Neural progenitor cell (in vitro differentiated cells): ENCODE measurements around the gene SLC6A5. TPM values are rescaled to one million over a fixed set of nuclear protein-coding genes. Genes with fewer than 3 reads are reported as not detected.
A peak's percentile ranks its signal among the peaks of the same experiment; 100 is the strongest.

Experiments used
- DNase-seq: peaks from one replicate; pipeline ENCODE4 v3.0.0-alpha.2; 2016; ENCODE audit warnings: low spot score
- H2AFZ ChIP-seq: fragments of 200-600 bp; sonication (generic); replicated peaks from 2 replicates; pipeline ENCODE4 v1.6.1; 2016; ENCODE audit warnings: antibody characterized with exemption
- H3F3A ChIP-seq: fragments of 200-600 bp; sonication (generic); 2 replicates; pipeline ENCODE4 v1.6.1; 2016; ENCODE audit warnings: antibody characterized with exemption, low read depth
- H3K27ac ChIP-seq: fragments of 200-600 bp; sonication (generic); 2 replicates; pipeline ENCODE4 v1.5.1; 2016; ENCODE audit warnings: mild to moderate bottlenecking
- H3K27me3 ChIP-seq: fragments of 200-600 bp; sonication (generic); 2 replicates; pipeline ENCODE4 v1.6.1; 2016; ENCODE audit warnings: mild to moderate bottlenecking, moderate library complexity
- H3K36me3 ChIP-seq: fragments of 200-600 bp; sonication (generic); 2 replicates; pipeline ENCODE4 v1.5.1; 2016
- H3K4me1 ChIP-seq: fragments of 200-600 bp; sonication (generic); 2 replicates; pipeline ENCODE4 v1.6.1; 2016; ENCODE audit warnings: mixed run types
- H3K4me2 ChIP-seq: fragments of 200-600 bp; sonication (generic); 2 replicates; pipeline ENCODE4 v1.6.1; 2016
- H3K4me3 ChIP-seq: fragments of 200-600 bp; sonication (generic); 2 replicates; pipeline ENCODE4 v1.5.1; 2016
- H3K79me2 ChIP-seq: fragments of 200-600 bp; sonication (generic); 2 replicates; pipeline ENCODE4 v1.6.1; 2016; ENCODE audit warnings: low read depth
- H3K9ac ChIP-seq: fragments of 200-600 bp; sonication (generic); 2 replicates; pipeline ENCODE4 v1.6.1; 2016
- H3K9me3 ChIP-seq: fragments of 200-600 bp; sonication (generic); 2 replicates; pipeline ENCODE4 v1.5.1; 2016; ENCODE audit warnings: low read depth
- H4K20me1 ChIP-seq: fragments of 200-600 bp; sonication (generic); 2 replicates; pipeline ENCODE4 v1.6.1; 2016; ENCODE audit warnings: low read depth
- H3K27ac Mint-ChIP-seq: 3 replicates; pipeline ENCODE4 v1.8.0; 2021; ENCODE audit warnings: mixed read lengths
- H3K27me3 Mint-ChIP-seq: 2 replicates; pipeline ENCODE4 v1.8.0; 2022; ENCODE audit warnings: low read depth, mild to moderate bottlenecking, inconsistent platforms, moderate library complexity, mixed read lengths; ENCODE audit not compliant: insufficient read depth
- H3K36me3 Mint-ChIP-seq: 3 replicates; pipeline ENCODE4 v1.8.0; 2021; ENCODE audit warnings: mixed read lengths
- H3K4me1 Mint-ChIP-seq: 3 replicates; pipeline ENCODE4 v1.8.0; 2021; ENCODE audit warnings: mixed read lengths
- H3K4me3 Mint-ChIP-seq: 3 replicates; pipeline ENCODE4 v1.8.0; 2021; ENCODE audit warnings: mild to moderate bottlenecking, moderate library complexity, mixed read lengths
- H3K9me3 Mint-ChIP-seq: 3 replicates; pipeline ENCODE4 v1.8.0; 2020; ENCODE audit warnings: mixed read lengths
- CTCF ChIP-seq: fragments of 200-600 bp; sonication (generic); IDR thresholded peaks from 2 replicates; pipeline ENCODE4 v1.5.1; 2017; ENCODE audit warnings: antibody characterized with exemption, mild to moderate bottlenecking
- EZH2 ChIP-seq: fragments of 200-600 bp; sonication (generic); IDR thresholded peaks from 2 replicates; pipeline ENCODE4 v1.6.1; 2017; ENCODE audit warnings: antibody characterized with exemption, mild to moderate bottlenecking, moderate library complexity
- EZH2phosphoT487 ChIP-seq: fragments of 200-600 bp; sonication (generic); IDR thresholded peaks from 2 replicates; pipeline ENCODE4 v1.6.1; 2017; ENCODE audit warnings: antibody characterized with exemption
- total RNA-seq: library from RNA; depleted of rRNA; stranded (reverse); fragments of >200 nt; gene quantifications from 2 replicates; pipeline ENCODE4 v1.2.3, GENCODE V29; 2015; ENCODE audit warnings: low replicate concordance

The SLC6A5 gene
- total RNA-seq, 1 donor from 2014 or later: not detected

GRCh38 chr11:20608934-20609333, 9.5 kb downstream of the SLC6A5 start:
- Histone ChIP-seq H2AFZ (no peak overlapping the region), H4K20me1 (no peaks in the 10 kb centered on the region), H3K4me2 (no peak overlapping the region), H3K79me2 (no peaks in the 10 kb centered on the region), H3F3A (no peaks in the 10 kb centered on the region), H3K27me3 (peaks cover 87% of the 10 kb centered on the region), H3K9me3 (no peaks in the 10 kb centered on the region), H3K27ac (no peak overlapping the region), H3K4me1 (peaks cover 3% of the 10 kb centered on the region), H3K9ac (no peak overlapping the region), H3K36me3 (no peaks in the 10 kb centered on the region), H3K4me3 (no peak overlapping the region)
- Mint-ChIP-seq H3K4me1 (peaks cover 9% of the 10 kb centered on the region), H3K9me3 (no peaks in the 10 kb centered on the region), H3K36me3 (no peaks in the 10 kb centered on the region), H3K4me3 (no peak overlapping the region), H3K27ac (no peak overlapping the region), H3K27me3 (peaks cover 27% of the 10 kb centered on the region)
- DNase-seq: no peak
- TF ChIP-seq EZH2phosphoT487: no peak
- no peak for TF ChIP-seq CTCF
- no peak for TF ChIP-seq EZH2

DNA sequence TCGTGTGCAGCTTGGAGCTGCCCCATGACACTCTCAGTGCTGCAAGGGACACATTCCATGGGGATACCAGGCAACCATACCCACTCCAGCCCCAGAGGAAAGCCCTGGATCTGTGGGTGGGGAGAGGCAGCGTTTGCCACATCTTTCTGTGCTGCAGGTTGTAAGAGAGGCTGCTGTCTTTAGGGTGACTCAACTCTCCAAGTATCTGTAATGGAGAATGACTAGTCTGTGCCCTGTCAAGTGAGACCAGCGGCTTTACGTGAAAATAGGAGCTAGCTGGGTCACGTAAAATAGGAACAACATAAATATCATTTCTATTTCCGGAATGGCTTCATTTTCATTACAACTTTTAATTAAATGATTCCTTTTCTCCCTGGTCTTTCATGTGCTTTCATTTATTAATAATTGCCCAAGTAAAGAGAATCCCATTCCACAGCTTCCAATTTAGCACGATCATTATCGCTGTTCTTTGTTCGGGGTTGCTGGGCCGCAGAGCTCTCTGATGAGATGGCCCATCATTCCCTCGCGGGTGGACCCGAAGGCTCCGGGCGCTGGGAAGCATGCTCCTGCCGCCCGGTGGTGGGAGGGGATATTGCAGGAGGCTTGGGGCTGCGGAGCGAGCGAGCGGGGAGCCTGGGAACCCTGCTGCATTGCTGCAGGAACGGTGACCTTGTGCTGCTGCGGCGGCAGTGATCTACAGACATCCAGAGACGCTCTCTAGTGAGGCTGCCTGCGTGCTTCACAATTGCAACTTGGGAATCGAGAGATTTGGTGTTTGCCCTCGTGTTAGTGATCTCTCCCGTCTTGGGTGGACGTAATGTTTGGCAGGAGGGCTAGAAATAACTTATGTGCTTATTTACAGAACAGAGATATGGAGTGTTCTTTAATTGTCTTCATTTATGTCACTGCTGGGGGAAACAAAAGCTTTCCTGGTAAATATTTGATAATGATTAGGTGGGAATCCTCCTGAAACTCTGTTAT, 10.6 kb downstream of the SLC6A5 start:
- H3K9me3 Mint-ChIP-seq: no peaks in the 10 kb centered on the region
- H3K4me2 ChIP-seq: peak overlapping the region; percentile 52

GRCh38 chr11:20610825-20611224, 11.4 kb downstream of the SLC6A5 start:
- Histone ChIP-seq H3K27ac (no peak overlapping the region), H4K20me1 (no peaks in the 10 kb centered on the region), H3K9ac (no peak overlapping the region), H3K27me3 (peaks cover 68% of the 10 kb centered on the region), H3K4me3 (no peak overlapping the region), H2AFZ (no peak overlapping the region), H3K36me3 (no peaks in the 10 kb centered on the region), H3K9me3 (no peaks in the 10 kb centered on the region), H3K4me1 (peaks cover 3% of the 10 kb centered on the region), H3K4me2 (no peak overlapping the region), H3F3A (no peaks in the 10 kb centered on the region), H3K79me2 (no peaks in the 10 kb centered on the region)
- H3K36me3 Mint-ChIP-seq: no peaks in the 10 kb centered on the region
- H3K4me3 Mint-ChIP-seq: no peak overlapping the region
- TF ChIP-seq CTCF (no peak), EZH2 (no peak), EZH2phosphoT487 (no peak)
- H3K27ac Mint-ChIP-seq: no peak overlapping the region
- H3K4me1 Mint-ChIP-seq: peaks cover 9% of the 10 kb centered on the region
- no peak for DNase-seq
- peaks cover 21% of the 10 kb centered on the region for H3K27me3 Mint-ChIP-seq
- H3K9me3 Mint-ChIP-seq: no peaks in the 10 kb centered on the region

More for the DNA sequence above, 10.6 kb downstream of the SLC6A5 start:
- Histone ChIP-seq H3K9me3 (no peaks in the 10 kb centered on the region), H3K36me3 (no peaks in the 10 kb centered on the region), H3F3A (no peaks in the 10 kb centered on the region), H3K9ac (no peak overlapping the region), H2AFZ (peak overlapping the region; percentile 71), H3K4me3 (no peak overlapping the region), H4K20me1 (no peaks in the 10 kb centered on the region), H3K4me1 (peaks cover 3% of the 10 kb centered on the region), H3K27ac (no peak overlapping the region), H3K79me2 (no peaks in the 10 kb centered on the region), H3K27me3 (peaks cover 76% of the 10 kb centered on the region)
- Mint-ChIP-seq H3K4me3 (peak overlapping the region; percentile 52), H3K4me1 (peaks cover 9% of the 10 kb centered on the region), H3K36me3 (no peaks in the 10 kb centered on the region), H3K27ac (no peak overlapping the region), H3K27me3 (peaks cover 21% of the 10 kb centered on the region)
- TF ChIP-seq EZH2phosphoT487 (no peak), CTCF (peak; percentile 94), EZH2 (no peak)
- DNase-seq: peak; percentile 89
